Activated CD4-positive, alpha-beta T cell treated with anti-CD3 and anti-CD28 coated beads, Interleukin-10, Interleukin-2, amounts not matched to agents 100 ng/mL and 50 ng/mL, durations not matched to agents 16 hours and 8 hours (primary cell): Measurements from ENCODE around the gene SDS.

Source experiments
- DNase-seq: peaks from one replicate; pipeline ENCODE4 v3.0.0-alpha.2; 2020

The SDS gene

DNA sequence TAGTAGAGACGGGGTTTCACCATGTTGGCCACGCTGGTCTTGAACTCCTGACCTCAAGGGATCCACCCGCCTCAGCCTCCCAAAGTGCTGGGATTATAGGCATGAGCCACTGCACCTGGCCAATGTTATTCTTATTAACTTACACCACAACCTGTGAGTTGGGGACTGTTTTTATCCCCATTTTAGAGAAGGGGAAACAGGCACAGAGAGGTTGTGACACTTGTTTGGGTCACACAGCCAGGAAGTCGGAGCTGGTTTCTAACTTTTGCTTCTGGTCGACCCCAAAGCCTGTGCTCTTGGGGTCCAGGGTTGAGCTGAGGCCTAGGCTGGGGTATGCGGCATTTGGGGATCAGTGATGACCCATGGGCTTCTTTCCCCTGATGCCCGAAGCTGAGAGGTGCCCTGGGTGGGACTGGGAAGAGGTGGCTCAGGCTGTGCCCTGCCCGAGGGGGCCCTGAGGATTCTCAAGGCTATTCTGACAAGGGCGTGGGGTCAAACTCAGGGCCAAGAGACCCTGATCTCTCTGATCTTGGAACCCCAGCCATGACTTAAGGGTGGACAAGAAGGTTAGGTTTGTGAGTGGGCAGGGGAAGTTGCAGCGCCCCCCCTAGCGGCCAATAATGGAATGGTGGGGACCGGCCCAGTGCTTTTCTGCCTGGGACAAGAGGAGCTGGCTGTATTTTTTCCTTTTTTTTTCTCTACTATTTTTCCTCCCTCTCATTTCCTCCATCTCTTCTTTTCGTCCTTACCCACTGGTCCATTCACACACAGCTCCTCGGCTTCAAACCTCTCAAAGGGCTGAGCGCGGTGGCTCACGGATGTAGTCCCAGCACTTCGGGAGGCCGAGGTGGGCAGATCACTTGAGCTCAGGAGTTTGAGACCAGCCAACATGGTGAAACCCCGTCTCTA is 21.5 kb upstream of the SDS start:
- peak; percentile 55 for DNase-seq

- no peak for DNase-seq
These were observed 20.8 kb upstream of the SDS start for GRCh38 chr12:113424456-113424855.

- no peak for DNase-seq
These were observed 19.4 kb upstream of the SDS start for GRCh38 chr12:113422886-113423669.

DNA sequence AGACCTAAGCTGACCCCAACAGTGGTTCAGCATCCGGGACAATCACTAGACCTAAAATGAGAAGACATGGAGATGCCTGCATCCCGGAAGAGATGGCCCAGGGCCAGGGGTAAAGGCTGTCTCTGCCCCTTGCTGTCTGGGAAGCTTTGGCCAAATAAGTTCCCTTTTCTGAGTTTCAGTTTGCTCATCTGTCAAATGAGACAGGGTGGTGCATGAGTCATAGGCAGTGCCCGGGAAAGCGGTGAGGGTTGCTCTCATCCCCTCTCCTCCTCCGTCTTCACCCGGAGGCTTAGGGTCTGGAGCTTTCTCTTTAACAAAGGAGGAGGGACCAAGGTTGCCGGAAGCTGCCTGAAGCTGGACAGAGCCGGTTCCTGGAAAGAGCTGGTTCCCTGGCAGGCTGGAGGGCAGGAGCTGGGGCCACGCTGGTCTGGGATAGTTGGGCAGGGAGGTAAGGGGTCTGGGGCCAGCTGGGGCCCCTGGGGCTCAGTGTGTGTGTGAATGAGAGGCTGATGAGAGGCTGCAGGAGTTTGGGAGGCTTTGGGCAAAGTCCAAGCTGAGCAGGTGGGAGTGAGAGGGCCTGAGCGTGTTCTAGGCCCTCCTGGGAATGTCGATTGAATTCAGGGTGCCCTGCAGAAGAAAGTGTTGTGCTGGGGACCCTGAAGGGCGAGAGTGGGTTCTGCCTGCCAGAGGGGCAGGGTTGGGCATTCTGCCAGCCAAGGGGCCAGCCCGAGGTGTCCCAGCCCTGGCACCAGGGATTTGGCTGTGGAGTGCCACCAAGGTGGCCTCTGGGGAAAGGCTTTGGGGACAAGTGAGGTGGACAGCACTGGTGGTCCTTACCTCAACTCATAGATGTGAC is 18.6 kb upstream of the SDS start, which contains the start of gene SDSL:
Gene SDSL (plus strand): TSS at position 351 of the 856 bp plus-strand sequence. CDS start 5,603 bp downstream, outside the sequence.
- DNase-seq: peak; percentile 71

DNA sequence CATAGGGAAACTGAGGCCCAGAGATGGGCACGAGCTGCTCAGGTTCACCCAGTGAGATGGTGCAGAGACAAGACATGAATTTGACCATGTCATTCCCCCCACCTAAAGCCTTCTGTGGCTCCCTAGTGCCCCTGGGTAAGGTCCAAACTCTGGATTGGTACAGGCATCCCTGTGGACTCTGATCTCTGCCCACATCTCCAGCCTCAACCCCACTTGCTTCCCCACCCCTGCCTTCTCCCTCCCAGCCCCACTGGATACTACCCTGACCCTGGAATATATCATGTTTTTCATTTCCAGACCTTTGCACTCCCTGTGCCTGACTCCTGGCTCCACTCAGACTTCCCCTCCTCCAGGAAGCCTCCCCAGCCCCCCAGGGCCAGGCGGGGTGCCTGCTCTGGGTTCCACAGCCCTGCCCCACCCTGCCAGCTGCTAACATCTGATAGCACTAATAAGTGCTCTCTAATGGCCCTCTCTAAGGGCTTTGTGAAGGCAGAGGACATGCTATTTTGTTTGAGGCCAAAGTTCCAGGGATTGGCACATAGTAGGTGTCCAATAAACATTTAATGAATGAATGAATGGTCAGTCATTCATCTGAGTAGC is 17.4 kb upstream of the SDS start:
- DNase-seq: no peak

GRCh38 chr12:113418213-113418879 is 14.7 kb upstream of the SDS start:
- DNase-seq: no peak

DNA sequence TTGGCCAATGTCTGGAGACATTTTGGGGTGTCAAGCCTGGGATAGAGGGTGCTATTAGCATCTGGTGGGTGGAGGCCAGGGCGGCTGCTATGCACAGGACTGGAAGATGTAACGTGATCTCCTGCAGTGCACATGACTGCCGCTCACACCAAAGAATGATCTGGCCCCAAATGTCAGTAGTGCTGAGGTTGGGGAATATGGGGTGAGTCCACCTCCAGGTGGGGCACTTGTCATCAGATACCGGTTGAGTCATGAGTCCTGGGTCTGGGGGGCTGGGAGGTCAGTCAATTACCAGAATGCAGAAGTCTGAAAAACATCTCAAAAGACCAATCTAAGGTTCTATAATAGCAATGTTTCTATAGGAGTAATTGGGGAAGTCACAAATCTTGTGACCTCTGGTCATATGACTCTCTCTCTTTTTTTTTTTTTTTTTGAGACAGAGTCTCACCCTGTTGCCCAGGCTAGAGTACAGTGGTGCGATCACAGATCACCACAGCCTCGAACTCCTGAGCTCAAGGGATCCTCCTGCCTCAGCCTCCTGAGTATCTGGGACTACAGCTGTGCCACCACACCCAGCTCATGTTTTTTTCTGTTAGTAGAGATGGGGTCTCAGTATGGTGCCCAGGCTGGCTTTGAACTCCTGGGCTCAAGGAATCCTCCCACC is 12.5 kb upstream of the SDS start:
- no peak for DNase-seq

- no peak for DNase-seq
These were observed 10.9 kb upstream of the SDS start for GRCh38 chr12:113414519-113415038.

GRCh38 chr12:113413488-113413939 is 9.8 kb upstream of the SDS start:
- DNase-seq: no peak

GRCh38 chr12:113409462-113410124 is 5.9 kb upstream of the SDS start:
- no peak for DNase-seq

- no peak for DNase-seq
These were observed 5.1 kb upstream of the SDS start for GRCh38 chr12:113408756-113409298.

GRCh38 chr12:113407931-113408600 is 4.4 kb upstream of the SDS start:
- DNase-seq: no peak

DNA sequence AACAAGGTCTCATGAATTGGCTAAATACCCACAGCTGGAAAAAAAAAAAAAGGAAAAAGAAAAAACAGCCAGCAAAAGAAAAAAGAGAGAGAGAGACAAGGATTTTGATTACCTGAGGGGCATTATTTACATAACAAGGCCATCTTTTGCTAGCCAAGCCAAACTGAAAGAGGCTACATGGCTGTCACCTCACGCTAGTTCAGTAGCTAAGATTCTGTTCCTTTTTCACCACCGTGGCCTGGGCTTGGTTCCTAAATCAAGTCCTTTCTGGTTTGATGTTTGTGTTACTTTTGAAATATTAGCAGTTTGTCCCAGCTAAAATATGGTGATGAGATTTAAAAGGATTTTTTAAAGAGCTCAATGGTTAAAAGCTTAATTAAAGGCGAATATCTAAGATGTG is 2.0 kb upstream of the SDS start:
- no peak for DNase-seq

DNA sequence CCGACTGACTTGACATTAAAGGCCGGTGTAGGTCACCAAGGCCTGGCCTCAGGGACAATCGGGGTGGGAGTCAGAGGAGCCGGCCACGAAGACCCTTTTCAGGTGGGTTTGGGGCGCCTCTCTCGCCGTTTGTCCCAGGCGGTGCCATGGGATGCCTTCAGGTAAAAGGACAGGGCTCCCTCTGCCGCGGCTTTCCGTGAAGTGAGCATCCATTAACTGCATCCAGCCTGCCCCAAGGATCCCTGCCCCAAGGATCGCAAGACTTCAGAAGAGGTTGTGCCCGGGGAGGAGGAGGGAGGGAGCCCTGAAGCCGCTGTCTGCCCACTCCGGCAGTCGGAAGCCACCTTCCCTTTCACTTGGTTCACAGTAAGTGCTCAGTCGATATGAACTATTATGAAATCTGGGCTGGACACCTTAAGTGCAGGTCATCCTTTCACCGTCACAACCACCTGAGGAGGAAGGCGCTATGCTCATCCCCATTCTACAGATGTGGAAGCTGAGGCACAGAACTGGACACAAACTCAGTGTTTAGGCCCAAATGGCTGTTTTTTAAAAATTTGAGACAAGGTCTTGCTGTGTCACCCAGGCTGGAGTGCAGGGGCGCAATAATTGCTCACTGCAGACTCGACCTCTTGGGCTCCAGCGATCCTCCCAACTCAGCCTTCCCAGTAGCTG is 964 bp downstream of the SDS start:
- DNase-seq: no peak

DNA sequence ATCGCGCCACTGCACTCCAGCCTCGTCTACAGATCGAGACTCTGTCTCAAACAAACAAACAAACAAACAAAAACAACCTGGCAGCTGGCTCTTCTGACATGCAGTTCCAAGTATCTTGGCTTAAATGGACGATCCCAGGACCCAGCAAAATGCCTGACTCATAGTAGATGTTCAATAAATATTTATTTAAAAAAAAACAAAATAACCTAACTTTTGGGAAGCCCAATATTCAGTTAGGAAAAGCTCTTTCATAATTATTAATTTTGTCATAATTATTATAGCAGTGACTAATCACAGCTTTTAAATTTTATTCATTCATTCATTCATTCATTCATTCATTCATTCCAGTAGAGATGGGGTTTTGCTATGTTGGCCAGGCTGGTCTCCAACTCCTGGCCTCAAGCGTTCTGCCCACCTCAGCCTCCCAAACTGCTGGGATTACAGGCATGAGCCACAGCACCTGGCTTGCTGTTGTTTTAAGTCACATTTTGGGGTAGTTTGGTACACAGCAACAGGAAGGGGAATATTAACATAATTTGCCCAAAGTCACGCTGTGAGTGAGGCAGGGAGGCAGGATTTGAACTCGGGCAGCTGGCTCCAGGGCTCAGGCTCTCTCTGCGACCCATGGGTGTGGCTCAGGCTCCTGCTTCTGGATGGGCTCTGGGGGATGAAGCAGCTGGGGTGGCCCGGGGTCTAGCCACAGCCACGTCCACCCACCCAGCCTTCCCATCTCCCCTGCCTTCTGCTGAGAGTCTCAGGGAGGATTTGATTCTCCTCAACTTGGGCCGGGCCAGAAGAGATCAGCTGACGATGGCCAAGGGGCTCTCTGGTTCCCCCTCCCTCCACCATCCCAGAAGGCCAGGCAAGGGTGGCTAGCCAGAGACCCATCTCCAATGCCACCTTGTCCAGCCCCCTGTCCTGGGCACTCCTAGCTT is 2.4 kb downstream of the SDS start:
- no peak for DNase-seq

DNA sequence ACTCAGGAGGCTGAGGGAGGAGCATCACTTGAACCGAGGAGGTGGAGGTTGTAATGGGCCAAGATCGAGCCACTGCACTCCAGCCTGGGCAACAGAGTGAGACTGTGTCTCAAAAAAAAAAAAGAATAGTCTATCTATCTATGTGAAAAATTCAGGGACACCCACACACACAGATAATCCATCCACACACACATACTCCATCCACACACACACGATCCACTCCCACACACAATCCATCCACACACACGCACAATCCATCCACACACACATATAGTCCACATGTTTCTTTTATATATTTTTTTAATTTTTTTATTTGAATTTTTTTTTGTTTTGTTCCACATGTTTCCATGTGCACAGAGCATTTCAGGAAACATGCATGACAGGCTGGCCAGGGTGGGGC is 3.3 kb downstream of the SDS start:
- DNase-seq: no peak

DNA sequence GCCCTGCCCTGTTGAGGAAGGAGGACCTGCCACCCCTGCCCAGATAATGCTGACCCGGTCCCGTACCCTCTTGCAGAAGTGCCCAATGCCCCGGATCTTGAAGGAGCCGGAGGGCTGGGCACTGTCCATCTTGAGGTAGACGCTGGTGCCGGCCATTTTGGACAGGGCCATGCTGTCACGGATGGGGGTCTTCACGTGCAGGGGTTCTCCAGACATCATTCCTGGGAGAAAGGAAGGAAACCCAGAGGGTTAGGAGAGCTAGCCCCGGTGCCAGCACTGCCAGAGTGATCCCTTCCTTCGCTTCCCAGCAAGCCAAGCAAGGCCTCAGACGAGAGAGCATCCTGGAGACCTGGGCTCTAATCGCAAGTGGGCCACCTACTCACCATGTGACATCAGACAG is 4.2 kb downstream of the SDS start:
- DNase-seq: no peak
